SK-N-SH treated with all-trans-retinoic acid at 6 μM for 48 hours (cell line): ENCODE data around the gene PPWD1.
A peak's percentile ranks its signal among the peaks of the same experiment; 100 is the strongest.

Source experiments
- ATAC-seq: fragments of 200-7000 bp; cut with Tn5 transposase; 3 replicates; pipeline ENCODE4 v1.9.1; 2020; ENCODE audit warnings: mild to moderate bottlenecking, moderate library complexity
- ARNTL ChIP-seq: fragments of 450-650 bp; formaldehyde crosslinking; IDR thresholded peaks from 2 replicates; pipeline ENCODE4 v1.5.0; 2020; ENCODE audit warnings: low read depth, mild to moderate bottlenecking, moderate library complexity, borderline replicate concordance
- BACH2 ChIP-seq: fragments of 250-450 bp; sonication (Bioruptor Pico); IDR thresholded peaks from 2 replicates; pipeline ENCODE4 v1.9.0; 2021; ENCODE audit warnings: mild to moderate bottlenecking, borderline replicate concordance
- CREB5 ChIP-seq: fragments of 250-450 bp; sonication (Bioruptor Pico); IDR thresholded peaks from 2 replicates; pipeline ENCODE4 v1.5.1; 2020; ENCODE audit warnings: low read depth, mild to moderate bottlenecking, moderate library complexity
- CSRNP3 ChIP-seq: fragments of 250-450 bp; sonication (Bioruptor Pico); IDR thresholded peaks from 2 replicates; pipeline ENCODE4 v1.5.1; 2021; ENCODE audit warnings: mild to moderate bottlenecking, moderate library complexity
- GLIS3 ChIP-seq: fragments of 250-450 bp; sonication (Bioruptor Pico); IDR thresholded peaks from 2 replicates; pipeline ENCODE4 v1.5.0; 2020; ENCODE audit warnings: mild to moderate bottlenecking, moderate library complexity
- ISL1 ChIP-seq: fragments of 250-450 bp; sonication (Bioruptor Pico); IDR thresholded peaks from 2 replicates; pipeline ENCODE4 v2.1.2; 2022; ENCODE audit warnings: mild to moderate bottlenecking, moderate library complexity
- OSR1 ChIP-seq: fragments of 250-450 bp; sonication (Bioruptor Pico); IDR thresholded peaks from 2 replicates; pipeline ENCODE4 v1.8.0; 2022; ENCODE audit warnings: moderate library complexity, mild to moderate bottlenecking, inconsistent platforms
- PATZ1 ChIP-seq: fragments of 250-450 bp; sonication (Bioruptor Pico); IDR thresholded peaks from 2 replicates; pipeline ENCODE4 v1.8.0; 2020; ENCODE audit warnings: mild to moderate bottlenecking, moderate library complexity, borderline replicate concordance
- POU6F1 ChIP-seq: fragments of 250-450 bp; sonication (Bioruptor Pico); IDR thresholded peaks from 2 replicates; pipeline ENCODE4 v1.8.0; 2021; ENCODE audit warnings: low read depth, mild to moderate bottlenecking, moderate library complexity, borderline replicate concordance
- PPARA ChIP-seq: fragments of 250-450 bp; sonication (Bioruptor Pico); IDR thresholded peaks from 2 replicates; pipeline ENCODE4 v1.5.0; 2020; ENCODE audit warnings: mild to moderate bottlenecking, borderline replicate concordance
- RARB ChIP-seq: fragments of 250-450 bp; sonication (Bioruptor Pico); IDR thresholded peaks from 2 replicates; pipeline ENCODE4 v1.8.0; 2021; ENCODE audit warnings: mild to moderate bottlenecking, moderate library complexity
- SNAI2 ChIP-seq: fragments of 250-450 bp; sonication (Bioruptor Pico); IDR thresholded peaks from 2 replicates; pipeline ENCODE4 v1.5.0; 2020; ENCODE audit warnings: mild to moderate bottlenecking, moderate library complexity
- TCF4 ChIP-seq: fragments of 250-450 bp; sonication (Bioruptor Pico); IDR thresholded peaks from 2 replicates; pipeline ENCODE4 v1.8.0; 2021; ENCODE audit warnings: mild to moderate bottlenecking, moderate library complexity, borderline replicate concordance
- TOX ChIP-seq: fragments of 250-450 bp; sonication (Bioruptor Pico); IDR thresholded peaks from 2 replicates; pipeline ENCODE4 v1.8.0; 2021; ENCODE audit warnings: mild to moderate bottlenecking, moderate library complexity, borderline replicate concordance
- TSHZ2 ChIP-seq: fragments of 250-450 bp; sonication (Bioruptor Pico); IDR thresholded peaks from 2 replicates; pipeline ENCODE4 v1.5.0; 2020; ENCODE audit warnings: mild to moderate bottlenecking, moderate library complexity
- ZC3H10 ChIP-seq: fragments of 250-450 bp; sonication (Bioruptor Pico); IDR thresholded peaks from 2 replicates; pipeline ENCODE4 v1.5.1; 2021; ENCODE audit warnings: mild to moderate bottlenecking, moderate library complexity
- ZFP3 ChIP-seq: fragments of 250-450 bp; sonication (Bioruptor Pico); IDR thresholded peaks from 2 replicates; pipeline ENCODE4 v1.5.0; 2020; ENCODE audit warnings: mild to moderate bottlenecking, moderate library complexity
- ZFP30 ChIP-seq: fragments of 450-650 bp; formaldehyde crosslinking; IDR thresholded peaks from 2 replicates; pipeline ENCODE4 v1.5.0; 2022; ENCODE audit warnings: mild to moderate bottlenecking, moderate library complexity
- ZNF565 ChIP-seq: fragments of 450-650 bp; formaldehyde crosslinking; conservative IDR thresholded peaks from 2 replicates; pipeline ENCODE4 v1.5.0; 2020; ENCODE audit warnings: low read depth, mild to moderate bottlenecking, moderate library complexity
- ZNF70 ChIP-seq: fragments of 450-650 bp; formaldehyde crosslinking; IDR thresholded peaks from 2 replicates; pipeline ENCODE4 v1.5.0; 2020; ENCODE audit warnings: mild to moderate bottlenecking, moderate library complexity
- ZNF8 ChIP-seq: fragments of 450-650 bp; formaldehyde crosslinking; IDR thresholded peaks from 2 replicates; pipeline ENCODE4 v1.5.0; 2020; ENCODE audit warnings: mild to moderate bottlenecking, moderate library complexity

PPWD1 gene

GRCh38 chr5:65553941-65554340 lies 9.2 kb upstream of the PPWD1 start:
- TF ChIP-seq BACH2 (CRISPR knock-in tag), result no peak
- no peak for TF ChIP-seq ZNF565 (CRISPR knock-in tag)
- no peak for TF ChIP-seq OSR1 (CRISPR knock-in tag)
- no peak for TF ChIP-seq ZFP3 (CRISPR knock-in tag)
- TF ChIP-seq RARB, result no peak
- no peak for TF ChIP-seq PPARA (CRISPR knock-in tag)
- TF ChIP-seq PATZ1, result no peak
- TF ChIP-seq POU6F1, result no peak
- TF ChIP-seq TCF4 (CRISPR knock-in tag), result no peak
- TF ChIP-seq, all 23 proteins: peak for 0
- ATAC-seq, result no peak

- TF ChIP-seq TCF4 (CRISPR knock-in tag), result no peak
- TF ChIP-seq ARNTL (CRISPR knock-in tag), result no peak
- TF ChIP-seq ISL1 (CRISPR knock-in tag), result 0 out of 2 replicates have a peak, but pooled peaks have one; percentile 17
- no peak for TF ChIP-seq ZNF70 (CRISPR knock-in tag)
- TF ChIP-seq PPARA (CRISPR knock-in tag), result no peak
- TF ChIP-seq PATZ1, result no peak
- TF ChIP-seq GLIS3, result no peak
- no peak for TF ChIP-seq SNAI2 (CRISPR knock-in tag)
- no peak for TF ChIP-seq ZC3H10 (CRISPR knock-in tag)
- no peak for ATAC-seq
Measured at GRCh38 chr5:65555287-65555686, 7.8 kb upstream of the PPWD1 start.

- TF ChIP-seq TOX (CRISPR knock-in tag) (no peak), ISL1 (CRISPR knock-in tag) (no peak), GLIS3 (no peak), CREB5 (no peak), ZNF8 (CRISPR knock-in tag) (no peak), ZNF70 (CRISPR knock-in tag) (no peak), ZFP30 (CRISPR knock-in tag) (no peak), TCF4 (CRISPR knock-in tag) (no peak), SNAI2 (CRISPR knock-in tag) (no peak), TSHZ2 (CRISPR knock-in tag) (no peak), PATZ1 (no peak), CSRNP3 (CRISPR knock-in tag) (no peak)
- no peak for ATAC-seq
Measured at GRCh38 chr5:65556181-65556580, 6.9 kb upstream of the PPWD1 start.
